ENCODE measurements around the gene KLK15. TPM values are rescaled to one million over a fixed set of nuclear protein-coding genes. Genes with fewer than 3 reads are reported as not detected.

The KLK15 gene
- total RNA-seq, 4 donors from 2014 or later, result not detected

GRCh38 chr19:50844296-50844935 lies 11.0 kb upstream of the KLK15 start:
- DNase-seq (ENCODE audit: low spot score) (no peak), ATAC-seq (ENCODE audit: low FRiP score) (no peak)
- no peak for TF ChIP-seq CTCF (IDR thresholded peaks at IDR 0.05)

GRCh38 chr19:50843701-50844221 lies 10.4 kb upstream of the KLK15 start:
- ATAC-seq (ENCODE audit: low FRiP score), result no peak
- no peak for TF ChIP-seq CTCF (IDR thresholded peaks at IDR 0.05)
- DNase-seq (ENCODE audit: low spot score), result no peak

- ATAC-seq (ENCODE audit: low FRiP score) (no peak), DNase-seq (ENCODE audit: low spot score) (no peak)
- no peak for TF ChIP-seq CTCF (IDR thresholded peaks at IDR 0.05)
These were observed 9.8 kb upstream of the KLK15 start for GRCh38 chr19:50843205-50843604.

GRCh38 chr19:50842130-50842529 lies 8.8 kb upstream of the KLK15 start:
- ATAC-seq (ENCODE audit: low FRiP score) (no peak), DNase-seq (ENCODE audit: low spot score) (no peak)
- no peak for TF ChIP-seq CTCF (IDR thresholded peaks at IDR 0.05)

- TF ChIP-seq CTCF (IDR thresholded peaks at IDR 0.05), result no peak
- ATAC-seq (ENCODE audit: low FRiP score), result no peak
- no peak for DNase-seq (ENCODE audit: low spot score)
These were observed 6.6 kb upstream of the KLK15 start for GRCh38 chr19:50839712-50840655.

GRCh38 chr19:50838239-50838638 lies 4.9 kb upstream of the KLK15 start:
- no peak for TF ChIP-seq CTCF (IDR thresholded peaks at IDR 0.05)
- DNase-seq (ENCODE audit: low spot score) (no peak), ATAC-seq (ENCODE audit: low FRiP score) (no peak)

All from omental fat pad (tissue), 4 donors.